Measurements from ENCODE around the gene PRSS27. TPM values are rescaled to one million over a fixed set of nuclear protein-coding genes. Genes with fewer than 3 reads are reported as not detected.

Gene PRSS27
- total RNA-seq, 1 donor from 2014 or later: 5.5 TPM

DNA sequence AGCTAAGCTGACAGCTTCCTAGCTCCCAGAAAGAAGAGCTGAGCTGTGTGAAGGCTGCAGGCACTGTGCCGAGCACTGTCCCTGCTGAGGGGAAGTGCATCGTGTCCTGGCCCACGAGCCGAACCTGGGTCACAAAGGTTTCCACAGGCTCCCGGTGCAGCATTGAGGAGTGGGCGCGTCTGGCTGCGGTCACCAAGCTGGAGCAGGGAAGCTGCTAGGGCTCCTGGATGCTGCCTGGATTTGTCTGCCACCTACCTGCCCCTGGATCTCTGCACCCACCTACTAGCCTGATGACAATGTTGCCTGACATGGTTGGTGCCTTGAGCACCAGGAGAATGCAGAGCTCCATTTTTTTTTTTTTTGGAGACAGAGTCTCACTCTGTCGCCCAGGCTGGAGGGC lies 25.9 kb upstream of the PRSS27 start:
- TF ChIP-seq, protein P1, sequence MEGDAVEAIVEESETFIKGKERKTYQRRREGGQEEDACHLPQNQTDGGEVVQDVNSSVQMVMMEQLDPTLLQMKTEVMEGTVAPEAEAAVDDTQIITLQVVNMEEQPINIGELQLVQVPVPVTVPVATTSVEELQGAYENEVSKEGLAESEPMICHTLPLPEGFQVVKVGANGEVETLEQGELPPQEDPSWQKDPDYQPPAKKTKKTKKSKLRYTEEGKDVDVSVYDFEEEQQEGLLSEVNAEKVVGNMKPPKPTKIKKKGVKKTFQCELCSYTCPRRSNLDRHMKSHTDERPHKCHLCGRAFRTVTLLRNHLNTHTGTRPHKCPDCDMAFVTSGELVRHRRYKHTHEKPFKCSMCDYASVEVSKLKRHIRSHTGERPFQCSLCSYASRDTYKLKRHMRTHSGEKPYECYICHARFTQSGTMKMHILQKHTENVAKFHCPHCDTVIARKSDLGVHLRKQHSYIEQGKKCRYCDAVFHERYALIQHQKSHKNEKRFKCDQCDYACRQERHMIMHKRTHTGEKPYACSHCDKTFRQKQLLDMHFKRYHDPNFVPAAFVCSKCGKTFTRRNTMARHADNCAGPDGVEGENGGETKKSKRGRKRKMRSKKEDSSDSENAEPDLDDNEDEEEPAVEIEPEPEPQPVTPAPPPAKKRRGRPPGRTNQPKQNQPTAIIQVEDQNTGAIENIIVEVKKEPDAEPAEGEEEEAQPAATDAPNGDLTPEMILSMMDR (IDR thresholded peaks at IDR 0.05): no peak
- no peaks in the 10 kb centered on the region for H3K9me3 Mint-ChIP-seq (ENCODE audit: unreplicated experiment)
- H3K36me3 Mint-ChIP-seq (ENCODE audit: unreplicated experiment): no peaks in the 10 kb centered on the region
- H3K4me3 Mint-ChIP-seq (ENCODE audit: unreplicated experiment): no peak overlapping the region
- H3K4me1 Mint-ChIP-seq (ENCODE audit: unreplicated experiment): peaks cover 6% of the 10 kb centered on the region
- DNase-seq (ENCODE audit: extremely low spot score, unreplicated experiment): no peak
- no peaks in the 10 kb centered on the region for H3K27me3 Mint-ChIP-seq (ENCODE audit: unreplicated experiment)
- H3K27ac Mint-ChIP-seq (ENCODE audit: unreplicated experiment): no peak overlapping the region

DNA sequence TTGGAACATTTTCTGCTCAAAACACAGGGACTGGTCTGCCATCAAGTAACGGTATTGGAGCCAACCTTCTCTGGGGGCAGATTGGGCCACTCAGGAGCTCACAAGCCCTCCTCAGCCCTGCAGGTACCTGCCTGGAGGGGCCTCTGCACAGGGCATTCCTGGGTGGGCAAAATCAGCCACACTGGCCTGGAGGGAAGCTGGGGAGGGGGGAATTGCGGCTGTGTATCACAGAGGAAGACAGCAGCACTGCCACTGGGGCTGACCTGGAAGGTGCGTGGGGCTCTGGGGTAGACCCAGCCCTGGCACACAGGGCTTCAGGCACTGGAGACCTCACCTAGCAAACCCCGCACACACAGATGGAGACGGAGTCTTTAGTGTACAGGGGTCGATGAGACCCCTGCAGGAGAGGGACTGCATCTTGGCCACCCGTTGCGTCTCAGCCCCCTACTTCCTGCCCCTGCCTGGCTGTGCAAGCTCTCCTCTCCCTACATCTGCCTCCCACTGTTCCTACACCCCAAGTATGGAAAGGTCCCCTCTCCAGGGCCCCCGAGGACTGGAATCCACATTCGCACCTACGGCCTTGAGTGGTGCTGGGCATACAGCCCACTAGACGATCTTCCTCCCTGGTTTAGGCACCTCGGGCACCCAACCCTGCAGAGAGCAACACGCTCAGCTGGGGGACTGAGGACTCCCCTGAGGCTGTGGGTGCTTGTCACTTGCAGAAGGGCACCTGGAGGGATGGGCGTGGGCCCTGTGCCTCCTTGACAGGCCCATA lies 25.3 kb upstream of the PRSS27 start:
- H3K27me3 Mint-ChIP-seq (ENCODE audit: unreplicated experiment): no peaks in the 10 kb centered on the region
- TF ChIP-seq, protein P1 (IDR thresholded peaks at IDR 0.05): no peak
- no peak for DNase-seq (ENCODE audit: extremely low spot score, unreplicated experiment)
- H3K4me3 Mint-ChIP-seq (ENCODE audit: unreplicated experiment): no peak overlapping the region
- H3K9me3 Mint-ChIP-seq (ENCODE audit: unreplicated experiment): no peaks in the 10 kb centered on the region
- no peaks in the 10 kb centered on the region for H3K4me1 Mint-ChIP-seq (ENCODE audit: unreplicated experiment)
- H3K36me3 Mint-ChIP-seq (ENCODE audit: unreplicated experiment): no peaks in the 10 kb centered on the region
- H3K27ac Mint-ChIP-seq (ENCODE audit: unreplicated experiment): no peak overlapping the region

DNA sequence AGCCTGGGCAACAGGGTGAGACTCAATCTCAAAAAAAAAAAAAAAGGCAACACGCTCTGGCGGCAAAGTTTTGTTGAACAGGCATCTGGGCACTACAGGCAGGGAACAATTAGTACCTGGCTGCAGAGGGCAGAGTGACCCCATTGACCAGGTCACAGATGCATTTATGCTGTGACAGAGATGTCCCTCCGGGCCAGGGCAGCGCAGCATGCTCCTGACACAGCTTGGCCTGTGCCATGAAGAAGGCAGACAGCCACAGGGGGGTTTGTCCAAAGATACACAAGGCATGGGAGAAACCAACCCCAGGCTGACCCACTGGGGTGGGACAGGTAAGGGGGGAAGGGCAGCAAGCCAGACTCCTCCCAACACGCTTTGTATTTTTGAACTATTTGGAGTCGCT lies 24.7 kb upstream of the PRSS27 start:
- no peak overlapping the region for H3K27ac Mint-ChIP-seq (ENCODE audit: unreplicated experiment)
- H3K27me3 Mint-ChIP-seq (ENCODE audit: unreplicated experiment): no peaks in the 10 kb centered on the region

DNA sequence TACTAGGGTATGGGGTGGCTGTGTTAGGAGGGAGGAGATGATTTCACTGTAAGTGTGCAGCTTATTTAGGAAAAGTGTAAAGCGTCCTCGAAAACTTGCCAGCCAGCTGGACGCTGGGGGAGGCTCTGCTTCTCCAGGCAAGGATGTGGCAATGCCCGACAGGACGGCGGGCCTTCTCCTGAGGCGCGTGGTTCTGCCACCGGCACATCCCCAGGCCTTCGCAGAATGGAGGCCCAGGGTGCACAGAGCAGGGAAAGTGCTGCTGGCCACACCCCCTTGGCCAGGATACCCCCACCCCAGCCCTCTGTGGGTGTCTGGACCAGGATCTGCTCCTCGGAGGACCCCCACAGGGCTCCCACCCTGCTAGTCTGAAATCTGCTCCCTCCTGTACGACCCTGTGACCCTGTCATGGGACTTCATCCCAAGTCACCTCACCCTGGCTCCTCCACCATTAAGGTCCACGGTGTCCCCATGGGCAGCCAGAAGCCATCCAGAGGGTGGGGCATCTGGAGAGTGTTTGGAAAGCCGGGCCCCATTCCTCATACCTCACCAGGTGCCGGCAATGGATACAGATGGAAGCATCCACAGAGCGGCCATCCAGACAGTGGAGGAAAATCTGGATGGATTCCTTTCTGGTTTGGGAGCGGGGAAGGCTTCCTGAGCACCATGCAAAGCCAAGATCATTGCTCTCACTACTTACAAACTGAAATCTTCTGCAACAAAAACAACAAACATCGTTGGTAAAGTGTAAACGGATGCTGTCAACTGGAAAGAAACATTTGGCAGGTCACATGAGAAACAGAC lies 23.2 kb upstream of the PRSS27 start:
- H3K4me1 Mint-ChIP-seq (ENCODE audit: unreplicated experiment): no peaks in the 10 kb centered on the region
- H3K4me3 Mint-ChIP-seq (ENCODE audit: unreplicated experiment): no peak overlapping the region
- no peaks in the 10 kb centered on the region for H3K27me3 Mint-ChIP-seq (ENCODE audit: unreplicated experiment)
- no peak for DNase-seq (ENCODE audit: extremely low spot score, unreplicated experiment)
- no peak overlapping the region for H3K27ac Mint-ChIP-seq (ENCODE audit: unreplicated experiment)
- H3K36me3 Mint-ChIP-seq (ENCODE audit: unreplicated experiment): no peaks in the 10 kb centered on the region
- TF ChIP-seq, protein P1 (IDR thresholded peaks at IDR 0.05): no peak
- no peaks in the 10 kb centered on the region for H3K9me3 Mint-ChIP-seq (ENCODE audit: unreplicated experiment)

More for the DNA sequence above, 24.7 kb upstream of the PRSS27 start:
- H3K9me3 Mint-ChIP-seq (ENCODE audit: unreplicated experiment): no peaks in the 10 kb centered on the region
- no peaks in the 10 kb centered on the region for H3K36me3 Mint-ChIP-seq (ENCODE audit: unreplicated experiment)
- TF ChIP-seq, protein P1 (IDR thresholded peaks at IDR 0.05): no peak
- H3K4me1 Mint-ChIP-seq (ENCODE audit: unreplicated experiment): no peaks in the 10 kb centered on the region
- no peak overlapping the region for H3K4me3 Mint-ChIP-seq (ENCODE audit: unreplicated experiment)
- no peak for DNase-seq (ENCODE audit: extremely low spot score, unreplicated experiment)

Measured in osteocyte (in vitro differentiated cells).